HepG2 (cell line): Measurements from ENCODE around the gene KRTAP3-3. TPM values are rescaled to one million over a fixed set of nuclear protein-coding genes. Genes with fewer than 3 reads are reported as not detected.

Source experiments
- ATAC-seq: fragments of 200-7000 bp; cut with Tn5 transposase; 3 replicates; pipeline ENCODE4 v1.9.1; 2020; ENCODE audit warnings: mild to moderate bottlenecking, moderate library complexity
- BruUV-seq: library from RNA; stranded (reverse); fragments of 400-500 nt; replicated peaks from 2 replicates; lab custom pipeline; 2021; lab: Mats Ljungman, UMichigan
- CTCF ChIA-PET: fragments of 300-600 bp; formaldehyde crosslinking; extraction: SDS; loops from one replicate; lab custom pipeline; 2021; ENCODE audit warnings: low total read pairs, inconsistent platforms, low intra/inter-chr PET ratio; lab: Yijun Ruan, JAX
- POLR2A ChIA-PET: fragments of 350-600 bp; sonication (Branson Sonifier 250); formaldehyde crosslinking; loops from one replicate; lab custom pipeline; 2020; ENCODE audit warnings: antibody characterized with exemption, inconsistent platforms; lab: Yijun Ruan, JAX
- DNase-seq: peaks from one replicate; pipeline ENCODE4 v3.0.0-alpha.2; 2015; ENCODE audit warnings: low spot score
- FAIRE-seq: peaks from 3 replicates; lab custom pipeline; 2011; peaks lifted over from hg19 to GRCh38; lab: Jason Lieb, UNC
- H2AFZ ChIP-seq: one replicate; pipeline ENCODE4 v1.6.1; 2011; ENCODE audit warnings: low read length, inconsistent platforms
- H3K27ac ChIP-seq: fragments of 300-600 bp; 3 replicates; pipeline ENCODE4 v1.8.0; 2011; ENCODE audit warnings: mixed run types, mild to moderate bottlenecking, mixed read lengths, low read length, inconsistent platforms; ENCODE audit not compliant: insufficient read depth; ENCODE audit errors: extremely low read length
- H3K27me3 ChIP-seq, 2 experiments: fragments of 200-600 bp in 1 of 2; 2 replicates in 1 of 2; 3 replicates in 1 of 2; pipeline versions ENCODE4 v1.6.0 to v1.8.0; 2011; ENCODE audit warnings: low read length in 2 of 2, mild to moderate bottlenecking in 2 of 2, moderate library complexity in 2 of 2, inconsistent platforms in 1 of 2; ENCODE audit not compliant: insufficient read depth in 2 of 2, control insufficient read depth in 1 of 2
- H3K36me3 ChIP-seq, 2 experiments: fragments of 200-600 bp in 1 of 2; replicated peaks in 1 of 2; 2 replicates in 1 of 2; 3 replicates in 1 of 2; pipeline versions ENCODE4 v1.5.1 to v1.8.0; 2011; ENCODE audit warnings: low read length in 2 of 2, inconsistent platforms in 1 of 2; ENCODE audit not compliant: insufficient read depth in 2 of 2, control insufficient read depth in 1 of 2
- H3K4me1 ChIP-seq: 2 replicates; pipeline ENCODE4 v1.5.1; 2012; ENCODE audit warnings: low read length, inconsistent platforms; ENCODE audit not compliant: insufficient read depth
- H3K4me2 ChIP-seq: 2 replicates; pipeline ENCODE4 v1.6.0; 2011; ENCODE audit warnings: low read depth, low read length, inconsistent platforms
- H3K4me3 ChIP-seq, 3 experiments: fragments of 200-600 bp in 1 of 3; sonication (generic), shearing (Covaris generic) in 1 of 3; replicated peaks in 1 of 3; 2 replicates each; pipeline ENCODE4 v1.5.1; 2011 to 2016; ENCODE audit warnings: low read length in 3 of 3, inconsistent platforms in 2 of 3, low read depth in 2 of 3, mild to moderate bottlenecking in 2 of 3, control low read depth in 1 of 3, mixed read lengths in 1 of 3; ENCODE audit not compliant: insufficient read depth in 1 of 3
- H3K79me2 ChIP-seq: one replicate; pipeline ENCODE4 v1.6.1; 2011; ENCODE audit warnings: low read length, inconsistent platforms; ENCODE audit not compliant: insufficient read depth
- H3K9ac ChIP-seq: 2 replicates; pipeline ENCODE4 v1.6.0; 2011; ENCODE audit warnings: mild to moderate bottlenecking, low read depth, low read length, inconsistent platforms; ENCODE audit not compliant: insufficient read depth
- H3K9me3 ChIP-seq: 2 replicates; pipeline ENCODE4 v1.5.1; 2012; ENCODE audit warnings: mild to moderate bottlenecking, low read length
- H4K20me1 ChIP-seq: 2 replicates; pipeline ENCODE4 v1.6.0; 2011; ENCODE audit warnings: inconsistent platforms, mild to moderate bottlenecking, low read length, moderate library complexity; ENCODE audit not compliant: insufficient read depth
- EZH2 ChIP-seq: conservative IDR thresholded peaks from 2 replicates; pipeline ENCODE4 v1.6.1; 2012; ENCODE audit warnings: mild to moderate bottlenecking, low read depth, low read length, moderate library complexity
- FOXO1 ChIP-seq: sonication (generic); formaldehyde crosslinking; IDR thresholded peaks from 2 replicates; pipeline ENCODE4 v1.4.0; 2020; ENCODE audit warnings: missing genetic modification reagents
- MAZ ChIP-seq, 2 experiments: sonication (generic) in 1 of 2; formaldehyde crosslinking in 1 of 2; IDR thresholded peaks; 2 replicates each; pipeline versions ENCODE4 v1.5.0 to v1.6.1; 2012 to 2020; ENCODE audit warnings: low read depth in 2 of 2, mild to moderate bottlenecking in 2 of 2, borderline replicate concordance in 1 of 2, improper control_type of control experiment in 1 of 2, low read length in 1 of 2, missing genetic modification reagents in 1 of 2, moderate library complexity in 1 of 2
- MED13 ChIP-seq: sonication (generic); formaldehyde crosslinking; IDR thresholded peaks from 2 replicates; pipeline ENCODE4 v1.5.0; 2020; ENCODE audit warnings: missing genetic modification reagents
- PHF5A ChIP-seq: IDR thresholded peaks from one replicate; pipeline ENCODE4 v1.6.1; 2018; ENCODE audit warnings: low read depth, missing genetic modification reagents; ENCODE audit not compliant: unreplicated experiment
- STAG1 ChIP-seq: sonication (generic); formaldehyde crosslinking; IDR thresholded peaks from 2 replicates; pipeline ENCODE4 v1.4.0; 2020; ENCODE audit warnings: missing genetic modification reagents
- ZBTB7A ChIP-seq: sonication (generic); formaldehyde crosslinking; IDR thresholded peaks from 2 replicates; pipeline ENCODE4 v1.8.0; 2022; ENCODE audit warnings: mild to moderate bottlenecking, missing genetic modification reagents
- ZNF558 ChIP-seq: sonication (generic); formaldehyde crosslinking; IDR thresholded peaks from 2 replicates; pipeline ENCODE4 v1.9.0; 2022; ENCODE audit warnings: mild to moderate bottlenecking, missing genetic modification reagents, borderline replicate concordance
- WGBS: methylation state at CpG from one replicate; pipeline ENCODE4 v1.1.6; 2017; ENCODE audit warnings: low lambda C conversion rate; 5-methylcytosine and 5-hydroxymethylcytosine counted together
- in situ Hi-C: cut with HindIII; loops from 2 replicates; pipeline ENCODE4 v1.10.0; 2017; ENCODE audit warnings: low pct_unique_long_range_greater_than_20kb; ENCODE audit not compliant: extremely low pct_ligation_motif_present
- intact Hi-C: fragments of 100-400 bp; cut with micrococcal nuclease; formaldehyde crosslinking; loops from one replicate; pipeline ENCODE4 v1.10.0; 2022; ENCODE audit not compliant: unreplicated experiment
- polyA plus RNA-seq, 8 experiments: library from polyadenylated mRNA; depleted of rRNA in 3 of 8; stranded (reverse) in 7 of 8; unstranded in 1 of 8; fragments of >200 nt; fragmentation: Illumina TruSeq in 4 of 8; extraction: Trizol in 4 of 8; gene quantifications; 2 replicates each; pipeline versions ENCODE4 v1.2.1 to v1.2.3, GENCODE V29; 2011 to 2016; ENCODE audit warnings: low read depth in 4 of 8, missing spikeins in 1 of 8, mixed read lengths in 1 of 8; ENCODE audit not compliant: insufficient read depth in 1 of 8
- total RNA-seq, 5 experiments: library from RNA; depleted of rRNA; stranded (reverse); fragments of >200 nt; fragmentation: Illumina TruSeq; extraction: Trizol; gene quantifications; 2 replicates each; pipeline ENCODE4 v1.2.3, GENCODE V29; 2016; ENCODE audit warnings: low read depth in 1 of 5
- TF ChIP-seq, protein P1 (sequence below): sonication (generic); formaldehyde crosslinking; IDR thresholded peaks from 2 replicates; pipeline ENCODE4 v1.8.1; 2023; ENCODE audit warnings: mild to moderate bottlenecking, inconsistent platforms, moderate library complexity, missing genetic modification reagents, borderline replicate concordance
- TF ChIP-seq, protein P2 (sequence below): sonication (generic); formaldehyde crosslinking; IDR thresholded peaks from 2 replicates; pipeline ENCODE4 v1.5.0; 2020; ENCODE audit warnings: mild to moderate bottlenecking, missing genetic modification reagents, borderline replicate concordance

The KRTAP3-3 gene
- total and polyA plus RNA-seq, 2 of the 13 experiments (the other 11 are each of a cell fraction or from before 2014, with no cell fraction given): not detected

DNA sequence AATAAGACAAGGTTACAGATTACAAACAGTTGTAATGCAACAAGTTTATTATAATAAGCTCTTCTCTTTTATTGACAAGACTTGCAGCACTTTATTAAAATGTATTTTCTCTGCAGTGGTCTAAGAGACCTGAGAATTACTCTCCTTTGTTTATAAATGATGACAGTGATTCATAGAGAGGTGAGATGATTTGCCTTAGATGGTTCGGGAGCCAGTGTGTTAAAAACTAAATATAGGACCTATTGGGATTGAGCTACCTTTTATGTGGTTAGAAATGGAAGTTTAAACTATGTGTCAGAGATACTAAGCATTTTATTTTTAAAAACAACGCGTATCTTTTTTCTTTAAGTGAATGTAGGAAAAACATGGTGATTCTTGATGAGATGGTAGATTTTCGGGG lies 2.9 kb upstream of the KRTAP3-3 start:
- in situ Hi-C loops: no loop called here
- FAIRE-seq: no peak
- Histone ChIP-seq H3K27ac (no peak overlapping the region), H3K79me2 (no peaks in the 10 kb centered on the region), H3K27me3 (no peaks in the 10 kb centered on the region), H2AFZ (no peak overlapping the region), H3K4me3 (no peak overlapping the region), H3K9me3 (no peaks in the 10 kb centered on the region), H3K4me1 (peaks cover 13% of the 10 kb centered on the region), H3K36me3 (no peaks in the 10 kb centered on the region), H4K20me1 (no peaks in the 10 kb centered on the region), H3K4me2 (no peak overlapping the region), H3K9ac (no peak overlapping the region)
- intact Hi-C loops: no loop called here
- no peak for ATAC-seq
- no TSS peak for BruUV-seq
- DNase-seq: no peak
- TF ChIP-seq MED13 (CRISPR knock-in tag) (no peak), MAZ (IDR thresholded peaks at IDR 0.05; ENCODE audit: borderline replicate concordance, low read depth, low read length) (no peak), MAZ (CRISPR knock-in tag; IDR thresholded peaks at IDR 0.05; ENCODE audit: low read depth) (no peak), ZBTB7A (CRISPR knock-in tag) (no peak), PHF5A (CRISPR knock-in tag) (no peak), EZH2 (no peak), ZNF558 (CRISPR knock-in tag) (no peak), FOXO1 (no peak), STAG1 (CRISPR knock-in tag) (no peak)
- TF ChIP-seq, protein P1, sequence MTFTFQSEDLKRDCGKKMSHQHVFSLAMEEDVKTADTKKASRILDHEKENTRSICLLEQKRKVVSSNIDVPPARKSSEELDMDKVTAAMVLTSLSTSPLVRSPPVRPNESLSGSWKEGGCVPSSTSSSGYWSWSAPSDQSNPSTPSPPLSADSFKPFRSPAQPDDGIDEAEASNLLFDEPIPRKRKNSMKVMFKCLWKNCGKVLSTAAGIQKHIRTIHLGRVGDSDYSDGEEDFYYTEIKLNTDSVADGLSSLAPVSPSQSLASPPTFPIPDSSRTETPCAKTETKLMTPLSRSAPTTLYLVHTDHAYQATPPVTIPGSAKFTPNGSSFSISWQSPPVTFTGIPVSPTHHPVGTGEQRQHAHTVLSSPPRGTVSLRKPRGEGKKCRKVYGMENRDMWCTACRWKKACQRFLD: no peak
- TF ChIP-seq, protein P2, sequence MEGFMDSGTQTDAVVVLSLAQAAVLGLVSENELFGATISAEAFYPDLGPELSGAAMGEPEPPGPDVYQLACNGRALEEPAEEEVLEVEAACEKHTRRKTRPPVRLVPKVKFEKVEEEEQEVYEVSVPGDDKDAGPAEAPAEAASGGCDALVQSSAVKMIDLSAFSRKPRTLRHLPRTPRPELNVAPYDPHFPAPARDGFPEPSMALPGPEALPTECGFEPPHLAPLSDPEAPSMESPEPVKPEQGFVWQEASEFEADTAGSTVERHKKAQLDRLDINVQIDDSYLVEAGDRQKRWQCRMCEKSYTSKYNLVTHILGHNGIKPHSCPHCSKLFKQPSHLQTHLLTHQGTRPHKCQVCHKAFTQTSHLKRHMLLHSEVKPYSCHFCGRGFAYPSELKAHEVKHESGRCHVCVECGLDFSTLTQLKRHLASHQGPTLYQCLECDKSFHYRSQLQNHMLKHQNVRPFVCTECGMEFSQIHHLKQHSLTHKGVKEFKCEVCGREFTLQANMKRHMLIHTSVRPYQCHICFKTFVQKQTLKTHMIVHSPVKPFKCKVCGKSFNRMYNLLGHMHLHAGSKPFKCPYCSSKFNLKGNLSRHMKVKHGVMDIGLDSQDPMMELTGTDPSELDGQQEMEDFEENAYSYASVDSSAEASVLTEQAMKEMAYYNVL (CRISPR knock-in tag): no peak
- ChIA-PET POLR2A (no interaction called here), CTCF (no interaction called here)
- 76% methylated on average over 4 of the region's 4 CpGs for WGBS
